Hepatocyte (in vitro differentiated cells): ENCODE data around the gene GLI2. TPM values are rescaled to one million over a fixed set of nuclear protein-coding genes. Genes with fewer than 3 reads are reported as not detected.

Experiments used
- DNase-seq: peaks from one replicate; pipeline ENCODE4 v3.0.0-alpha.2; 2016; ENCODE audit warnings: low spot score
- H2AFZ ChIP-seq: fragments of 200-600 bp; sonication (generic); 2 replicates; pipeline ENCODE4 v1.6.0; 2016; ENCODE audit warnings: antibody characterized with exemption, mild to moderate bottlenecking
- H3K27ac ChIP-seq: fragments of 200-600 bp; sonication (generic); 2 replicates; pipeline ENCODE4 v1.5.1; 2016; ENCODE audit warnings: mild to moderate bottlenecking
- H3K27me3 ChIP-seq: fragments of 200-600 bp; sonication (generic); 2 replicates; pipeline ENCODE4 v1.6.1; 2016
- H3K36me3 ChIP-seq: fragments of 200-600 bp; sonication (generic); replicated peaks from 2 replicates; pipeline ENCODE4 v1.5.1; 2016; ENCODE audit warnings: low read depth; ENCODE audit not compliant: insufficient read depth
- H3K4me1 ChIP-seq: fragments of 200-600 bp; sonication (generic); 2 replicates; pipeline ENCODE4 v1.5.1; 2016; ENCODE audit warnings: mild to moderate bottlenecking, moderate library complexity; ENCODE audit not compliant: insufficient read depth
- H3K4me2 ChIP-seq: fragments of 200-600 bp; sonication (generic); 2 replicates; pipeline ENCODE4 v1.6.0; 2016
- H3K4me3 ChIP-seq: fragments of 200-600 bp; sonication (generic); 2 replicates; pipeline ENCODE4 v1.5.1; 2016; ENCODE audit warnings: mild to moderate bottlenecking
- H3K79me2 ChIP-seq: fragments of 200-600 bp; sonication (generic); 2 replicates; pipeline ENCODE4 v1.6.0; 2017; ENCODE audit warnings: mild to moderate bottlenecking
- H3K9me2 ChIP-seq: fragments of 200-600 bp; sonication (generic); replicated peaks from 2 replicates; pipeline ENCODE4 v1.6.0; 2017; ENCODE audit warnings: mild to moderate bottlenecking; ENCODE audit not compliant: insufficient read depth
- H3K9me3 ChIP-seq: fragments of 200-600 bp; sonication (generic); 2 replicates; pipeline ENCODE4 v1.5.1; 2016; ENCODE audit warnings: low read depth, mild to moderate bottlenecking
- H4K20me1 ChIP-seq: fragments of 200-600 bp; sonication (generic); 2 replicates; pipeline ENCODE4 v1.6.0; 2016; ENCODE audit warnings: mild to moderate bottlenecking; ENCODE audit not compliant: insufficient read depth, poor library complexity, severe bottlenecking
- CTCF ChIP-seq: fragments of 200-600 bp; sonication (generic); IDR thresholded peaks from 2 replicates; pipeline ENCODE4 v1.5.1; 2016; ENCODE audit warnings: antibody characterized with exemption, mild to moderate bottlenecking; ENCODE audit not compliant: poor library complexity
- EZH2 ChIP-seq: fragments of 200-600 bp; sonication (generic); IDR thresholded peaks from 2 replicates; pipeline ENCODE4 v1.6.1; 2016; ENCODE audit warnings: antibody characterized with exemption, mild to moderate bottlenecking, borderline replicate concordance
- EZH2phosphoT487 ChIP-seq: fragments of 200-600 bp; sonication (generic); IDR thresholded peaks from one replicate; pipeline ENCODE4 v1.6.1; 2018; ENCODE audit warnings: antibody characterized with exemption, mild to moderate bottlenecking, low read depth, moderate library complexity; ENCODE audit not compliant: unreplicated experiment, severe bottlenecking
- WGBS: methylation state at CpG from one replicate; pipeline ENCODE4 v1.1.6; 2016; ENCODE audit warnings: low lambda C conversion rate; ENCODE audit errors: missing lambda C conversion rate; 5-methylcytosine and 5-hydroxymethylcytosine counted together
- polyA plus RNA-seq: library from polyadenylated mRNA; unstranded; fragments of >200 nt; fragmentation: Nextera tagmentation; extraction: Ambion mirVana; gene quantifications from 2 replicates; pipeline ENCODE4 v1.2.1, GENCODE V29; 2016
- total RNA-seq: library from RNA; depleted of rRNA; stranded (reverse); fragments of >200 nt; gene quantifications from 2 replicates; pipeline ENCODE4 v1.2.3, GENCODE V29; 2014

The GLI2 gene
- total and polyA plus RNA-seq, 2 experiments from 2014 or later = 5.3 to 5.8 TPM

- 96% methylated on average over 5 of the region's 5 CpGs for WGBS
- Histone ChIP-seq H3K4me2 (no peak overlapping the region), H3K27me3 (peaks cover 40% of the 10 kb centered on the region), H3K27ac (no peak overlapping the region), H2AFZ (no peak overlapping the region), H4K20me1 (peaks cover 3% of the 10 kb centered on the region), H3K79me2 (peaks cover 82% of the 10 kb centered on the region), H3K9me2 (no peaks in the 10 kb centered on the region), H3K9me3 (no peaks in the 10 kb centered on the region), H3K36me3 (no peaks in the 10 kb centered on the region), H3K4me1 (peaks cover 36% of the 10 kb centered on the region), H3K4me3 (no peak overlapping the region)
- no peak for DNase-seq
- TF ChIP-seq CTCF = no peak
- no peak for TF ChIP-seq EZH2
- TF ChIP-seq EZH2phosphoT487 = no peak
Observed at GRCh38 chr2:120743657-120744056, 8.0 kb downstream of the GLI2 start.

GRCh38 chr2:120744817-120745216, 9.1 kb downstream of the GLI2 start:
- H3K79me2 ChIP-seq = peaks cover 79% of the 10 kb centered on the region

GRCh38 chr2:120745420-120746111, 9.9 kb downstream of the GLI2 start:
- H4K20me1 ChIP-seq = peaks cover 9% of the 10 kb centered on the region
- no peak overlapping the region for H3K4me3 ChIP-seq
- no peaks in the 10 kb centered on the region for H3K9me3 ChIP-seq
- no peak overlapping the region for H3K4me2 ChIP-seq
- no peak overlapping the region for H3K27ac ChIP-seq
- H3K4me1 ChIP-seq = peaks cover 22% of the 10 kb centered on the region
- no peak for DNase-seq
- 92% methylated on average over 6 of the region's 6 CpGs for WGBS
- H3K9me2 ChIP-seq = no peaks in the 10 kb centered on the region
- H3K36me3 ChIP-seq = no peaks in the 10 kb centered on the region
- H3K79me2 ChIP-seq = peaks cover 71% of the 10 kb centered on the region
- peaks cover 27% of the 10 kb centered on the region for H3K27me3 ChIP-seq
- no peak for TF ChIP-seq EZH2
- TF ChIP-seq CTCF = no peak
- TF ChIP-seq EZH2phosphoT487 = no peak
- H2AFZ ChIP-seq = no peak overlapping the region

More at GRCh38 chr2:120744817-120745216, 9.1 kb downstream of the GLI2 start:
- Histone ChIP-seq H3K4me2 (no peak overlapping the region), H3K27ac (no peak overlapping the region), H3K4me3 (no peak overlapping the region), H4K20me1 (peaks cover 9% of the 10 kb centered on the region), H3K9me2 (no peaks in the 10 kb centered on the region), H3K27me3 (peaks cover 34% of the 10 kb centered on the region), H3K9me3 (no peaks in the 10 kb centered on the region), H2AFZ (no peak overlapping the region), H3K36me3 (no peaks in the 10 kb centered on the region), H3K4me1 (peaks cover 30% of the 10 kb centered on the region)
- DNase-seq = no peak
- TF ChIP-seq EZH2phosphoT487 (no peak), CTCF (no peak), EZH2 (no peak)
